SK-N-SH treated with all-trans-retinoic acid at 6 μM for 48 hours (cell line): ENCODE data around the gene VWDE.
"Not testable (repeated sequence)": the region's sequence is repeated elsewhere in the genome, so short reads cannot be mapped to it uniquely, and the experiment has no call there.

Source experiments
- SNAI2 ChIP-seq: fragments of 250-450 bp; sonication (Bioruptor Pico); IDR thresholded peaks from 2 replicates; pipeline ENCODE4 v1.5.0; 2020; ENCODE audit warnings: mild to moderate bottlenecking, moderate library complexity
- TF ChIP-seq, protein P1 (sequence below): fragments of 250-450 bp; sonication (Bioruptor Pico); IDR thresholded peaks from 2 replicates; pipeline ENCODE4 v1.8.0; 2020; ENCODE audit warnings: mild to moderate bottlenecking, moderate library complexity, borderline replicate concordance

DNA sequence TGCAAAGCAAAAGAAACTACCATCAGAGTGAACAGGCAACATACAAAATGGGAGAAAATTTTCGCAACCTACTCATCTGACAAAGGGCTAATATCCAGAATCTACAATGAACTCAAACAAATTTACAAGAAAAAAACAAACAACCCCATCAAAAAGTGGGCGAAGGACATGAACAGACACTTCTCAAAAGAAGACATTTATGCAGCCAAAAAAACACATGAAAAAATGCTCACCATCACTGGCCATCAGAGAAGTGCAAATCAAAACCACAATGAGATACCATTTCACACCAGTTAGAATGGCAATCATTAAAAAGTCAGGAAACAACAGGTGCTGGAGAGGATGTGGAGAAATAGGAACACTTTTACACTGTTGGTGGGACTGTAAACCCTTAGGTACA is 49.5 kb upstream of the VWDE start:
- TF ChIP-seq SNAI2 (CRISPR knock-in tag), result not testable (repeated sequence)
- TF ChIP-seq, protein P1, sequence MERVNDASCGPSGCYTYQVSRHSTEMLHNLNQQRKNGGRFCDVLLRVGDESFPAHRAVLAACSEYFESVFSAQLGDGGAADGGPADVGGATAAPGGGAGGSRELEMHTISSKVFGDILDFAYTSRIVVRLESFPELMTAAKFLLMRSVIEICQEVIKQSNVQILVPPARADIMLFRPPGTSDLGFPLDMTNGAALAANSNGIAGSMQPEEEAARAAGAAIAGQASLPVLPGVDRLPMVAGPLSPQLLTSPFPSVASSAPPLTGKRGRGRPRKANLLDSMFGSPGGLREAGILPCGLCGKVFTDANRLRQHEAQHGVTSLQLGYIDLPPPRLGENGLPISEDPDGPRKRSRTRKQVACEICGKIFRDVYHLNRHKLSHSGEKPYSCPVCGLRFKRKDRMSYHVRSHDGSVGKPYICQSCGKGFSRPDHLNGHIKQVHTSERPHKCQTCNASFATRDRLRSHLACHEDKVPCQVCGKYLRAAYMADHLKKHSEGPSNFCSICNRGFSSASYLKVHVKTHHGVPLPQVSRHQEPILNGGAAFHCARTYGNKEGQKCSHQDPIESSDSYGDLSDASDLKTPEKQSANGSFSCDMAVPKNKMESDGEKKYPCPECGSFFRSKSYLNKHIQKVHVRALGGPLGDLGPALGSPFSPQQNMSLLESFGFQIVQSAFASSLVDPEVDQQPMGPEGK, result not testable (repeated sequence)
